Endodermal cell (in vitro differentiated cells): ENCODE measurements around the gene RNF17. TPM values are rescaled to one million over a fixed set of nuclear protein-coding genes. Genes with fewer than 3 reads are reported as not detected.

Experiments
- DNase-seq: peaks from one replicate; pipeline ENCODE4 v3.0.0-alpha.2; 2017
- H3K27ac ChIP-seq: 2 replicates; pipeline ENCODE4 v1.5.1; 2013; ENCODE audit warnings: mild to moderate bottlenecking, low read depth, low read length, moderate library complexity
- H3K27me3 ChIP-seq: 2 replicates; pipeline ENCODE4 v1.6.1; 2013; ENCODE audit warnings: mild to moderate bottlenecking, low read length, moderate library complexity; ENCODE audit not compliant: insufficient read depth, control insufficient read depth, poor library complexity, severe bottlenecking
- H3K36me3 ChIP-seq: 2 replicates; pipeline ENCODE4 v1.7.0; 2013; ENCODE audit warnings: mild to moderate bottlenecking, low read length, moderate library complexity; ENCODE audit not compliant: control insufficient read depth, insufficient read depth
- H3K4me1 ChIP-seq: one replicate; pipeline ENCODE4 v1.7.0; 2013; ENCODE audit warnings: low read length; ENCODE audit not compliant: control insufficient read depth, insufficient read depth
- H3K4me3 ChIP-seq: 2 replicates; pipeline ENCODE4 v1.5.1; 2013; ENCODE audit warnings: mild to moderate bottlenecking, low read length, moderate library complexity
- H3K9ac ChIP-seq: 2 replicates; pipeline ENCODE4 v1.6.1; 2013; ENCODE audit warnings: mild to moderate bottlenecking, low read length, moderate library complexity; ENCODE audit not compliant: poor library complexity, severe bottlenecking; ENCODE audit errors: extremely low read depth
- H3K9me3 ChIP-seq: 2 replicates; pipeline ENCODE4 v1.6.1; 2013; ENCODE audit warnings: mild to moderate bottlenecking, low read length, moderate library complexity; ENCODE audit not compliant: control insufficient read depth
- H3K27ac Mint-ChIP-seq: 2 replicates; pipeline ENCODE4 v1.8.0; 2020; ENCODE audit warnings: mixed read lengths
- H3K27me3 Mint-ChIP-seq: 2 replicates; pipeline ENCODE4 v1.8.0; 2021; ENCODE audit warnings: mild to moderate bottlenecking, mixed read lengths; ENCODE audit not compliant: insufficient read depth
- H3K36me3 Mint-ChIP-seq: 2 replicates; pipeline ENCODE4 v1.8.0; 2020; ENCODE audit warnings: low read depth, mixed read lengths
- H3K4me1 Mint-ChIP-seq: 2 replicates; pipeline ENCODE4 v1.8.0; 2020; ENCODE audit warnings: mixed read lengths
- H3K4me3 Mint-ChIP-seq: 2 replicates; pipeline ENCODE4 v1.8.0; 2020; ENCODE audit warnings: mild to moderate bottlenecking, moderate library complexity, mixed read lengths
- H3K9me3 Mint-ChIP-seq: 2 replicates; pipeline ENCODE4 v1.8.0; 2020; ENCODE audit warnings: mild to moderate bottlenecking, mixed read lengths
- WGBS, 2 experiments: methylation state at CpG; one replicate each; pipeline versions ENCODE4 v1.1.5 to v1.1.7; 2013; ENCODE audit warnings: missing lambda C conversion rate in 2 of 2, mixed read lengths in 1 of 2; ENCODE audit not compliant: insufficient coverage in 1 of 2, insufficient read length in 1 of 2; 5-methylcytosine and 5-hydroxymethylcytosine counted together
- total RNA-seq, 2 donors: library from RNA; stranded (reverse); fragmentation: NEBNext Ultra II Directional in 1 of 2; extraction: Animal tissue kit (Norgen Biotek cat#: 25700) in 1 of 2; gene quantifications; 2 replicates in 1 of 2; 3 replicates in 1 of 2; pipeline ENCODE4 v1.2.1, GENCODE V29; 2021
- TF ChIP-seq, protein P1 (sequence below): fragments of 200-600 bp; sonication (generic); conservative IDR thresholded peaks from 2 replicates; pipeline ENCODE4 v1.5.0; 2021; ENCODE audit warnings: antibody characterized with exemption, mild to moderate bottlenecking

The RNF17 gene
- total RNA-seq, 2 donors from 2014 or later, result not detected

- no peaks in the 10 kb centered on the region for H3K36me3 Mint-ChIP-seq
- H3K27me3 ChIP-seq, result no peaks in the 10 kb centered on the region
- H3K4me3 Mint-ChIP-seq, result no peak overlapping the region
- no peaks in the 10 kb centered on the region for H3K4me1 ChIP-seq
- H3K4me1 Mint-ChIP-seq, result no peaks in the 10 kb centered on the region
- no peak overlapping the region for H3K27ac ChIP-seq
- DNase-seq, result no peak
- no peak overlapping the region for H3K4me3 ChIP-seq
- no peak overlapping the region for H3K27ac Mint-ChIP-seq
- peaks cover 38% of the 10 kb centered on the region for H3K27me3 Mint-ChIP-seq
- no peaks in the 10 kb centered on the region for H3K36me3 ChIP-seq
- H3K9ac ChIP-seq, result no peak overlapping the region
- TF ChIP-seq, protein P1, sequence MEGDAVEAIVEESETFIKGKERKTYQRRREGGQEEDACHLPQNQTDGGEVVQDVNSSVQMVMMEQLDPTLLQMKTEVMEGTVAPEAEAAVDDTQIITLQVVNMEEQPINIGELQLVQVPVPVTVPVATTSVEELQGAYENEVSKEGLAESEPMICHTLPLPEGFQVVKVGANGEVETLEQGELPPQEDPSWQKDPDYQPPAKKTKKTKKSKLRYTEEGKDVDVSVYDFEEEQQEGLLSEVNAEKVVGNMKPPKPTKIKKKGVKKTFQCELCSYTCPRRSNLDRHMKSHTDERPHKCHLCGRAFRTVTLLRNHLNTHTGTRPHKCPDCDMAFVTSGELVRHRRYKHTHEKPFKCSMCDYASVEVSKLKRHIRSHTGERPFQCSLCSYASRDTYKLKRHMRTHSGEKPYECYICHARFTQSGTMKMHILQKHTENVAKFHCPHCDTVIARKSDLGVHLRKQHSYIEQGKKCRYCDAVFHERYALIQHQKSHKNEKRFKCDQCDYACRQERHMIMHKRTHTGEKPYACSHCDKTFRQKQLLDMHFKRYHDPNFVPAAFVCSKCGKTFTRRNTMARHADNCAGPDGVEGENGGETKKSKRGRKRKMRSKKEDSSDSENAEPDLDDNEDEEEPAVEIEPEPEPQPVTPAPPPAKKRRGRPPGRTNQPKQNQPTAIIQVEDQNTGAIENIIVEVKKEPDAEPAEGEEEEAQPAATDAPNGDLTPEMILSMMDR, result no peak
- H3K9me3 Mint-ChIP-seq, result no peaks in the 10 kb centered on the region
- no peaks in the 10 kb centered on the region for H3K9me3 ChIP-seq
- WGBS, 2 experiments, result 82 to 93% methylated on average over 10 to 12 of the region's 12 CpGs
Observed at GRCh38 chr13:24723206-24723605, 40.8 kb upstream of the RNF17 start.

DNA sequence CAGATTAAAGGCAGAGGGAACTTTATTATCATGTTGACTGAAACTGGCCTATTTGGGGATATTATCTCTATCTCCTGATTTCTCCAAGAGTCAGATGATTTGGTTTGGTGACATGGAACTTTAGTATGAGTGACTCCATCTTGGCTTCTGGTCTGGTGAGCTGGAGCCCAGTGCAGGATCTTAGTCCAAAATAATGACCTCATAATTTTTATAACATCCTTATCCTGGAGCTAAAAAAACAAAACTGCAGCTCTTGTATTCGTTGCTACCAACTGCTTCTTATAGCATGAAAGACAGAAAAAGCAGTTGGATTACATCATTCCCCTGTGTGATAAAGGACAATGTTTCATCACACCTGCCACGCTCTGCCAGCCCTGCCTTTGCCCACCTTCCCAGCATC, 39.3 kb upstream of the RNF17 start:
- WGBS, 2 experiments, result 78 to 97% methylated on average over 1 to 2 of the region's 2 CpGs
- Mint-ChIP-seq H3K4me3 (no peak overlapping the region), H3K27ac (no peak overlapping the region), H3K4me1 (no peaks in the 10 kb centered on the region), H3K36me3 (no peaks in the 10 kb centered on the region), H3K9me3 (no peaks in the 10 kb centered on the region), H3K27me3 (peaks cover 30% of the 10 kb centered on the region)
- Histone ChIP-seq H3K36me3 (no peaks in the 10 kb centered on the region), H3K4me1 (no peaks in the 10 kb centered on the region), H3K4me3 (no peak overlapping the region), H3K9ac (no peak overlapping the region), H3K27me3 (no peaks in the 10 kb centered on the region), H3K9me3 (no peaks in the 10 kb centered on the region), H3K27ac (no peak overlapping the region)
- TF ChIP-seq, protein P1, result no peak
- no peak for DNase-seq

DNA sequence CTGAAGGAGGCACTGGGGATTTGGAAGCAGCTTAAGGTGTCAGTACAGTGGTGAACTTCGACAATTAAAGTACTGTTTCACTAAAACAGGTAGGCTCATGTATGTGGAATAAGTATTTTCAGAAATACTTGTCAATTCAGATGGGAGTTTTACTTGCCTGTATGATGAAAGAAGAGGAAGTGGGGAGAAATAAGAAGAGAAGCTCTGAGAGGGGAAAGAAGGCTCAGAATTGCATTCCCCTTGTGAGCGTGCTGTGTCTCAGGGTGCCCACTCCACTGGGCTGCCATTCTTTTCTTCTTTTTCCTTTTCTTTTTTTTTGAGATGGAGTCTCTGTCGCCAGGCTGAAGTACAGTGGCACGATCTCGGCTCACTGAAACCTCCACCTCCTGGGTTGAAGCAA, 38.6 kb upstream of the RNF17 start:
- no peaks in the 10 kb centered on the region for H3K27me3 ChIP-seq
- no peaks in the 10 kb centered on the region for H3K36me3 ChIP-seq
- Mint-ChIP-seq H3K4me1 (no peaks in the 10 kb centered on the region), H3K27me3 (peaks cover 23% of the 10 kb centered on the region), H3K27ac (no peak overlapping the region), H3K36me3 (no peaks in the 10 kb centered on the region), H3K4me3 (no peak overlapping the region), H3K9me3 (no peaks in the 10 kb centered on the region)
- no peaks in the 10 kb centered on the region for H3K4me1 ChIP-seq
- no peak for DNase-seq
- no peak overlapping the region for H3K4me3 ChIP-seq
- no peak overlapping the region for H3K9ac ChIP-seq
- no peak overlapping the region for H3K27ac ChIP-seq
- WGBS, 2 experiments, result 92 to 98% methylated on average over 5 of the region's 5 CpGs
- H3K9me3 ChIP-seq, result no peaks in the 10 kb centered on the region
- TF ChIP-seq, protein P1, result no peak
